ENCODE measurements around the gene MAP3K12. TPM values are rescaled to one million over a fixed set of nuclear protein-coding genes. Genes with fewer than 3 reads are reported as not detected.

MAP3K12 gene
- total and polyA plus RNA-seq, 2 of the 13 experiments (the other 11 are each of a cell fraction or from before 2014, with no cell fraction given) = 0.20 to 1.1 TPM

DNA sequence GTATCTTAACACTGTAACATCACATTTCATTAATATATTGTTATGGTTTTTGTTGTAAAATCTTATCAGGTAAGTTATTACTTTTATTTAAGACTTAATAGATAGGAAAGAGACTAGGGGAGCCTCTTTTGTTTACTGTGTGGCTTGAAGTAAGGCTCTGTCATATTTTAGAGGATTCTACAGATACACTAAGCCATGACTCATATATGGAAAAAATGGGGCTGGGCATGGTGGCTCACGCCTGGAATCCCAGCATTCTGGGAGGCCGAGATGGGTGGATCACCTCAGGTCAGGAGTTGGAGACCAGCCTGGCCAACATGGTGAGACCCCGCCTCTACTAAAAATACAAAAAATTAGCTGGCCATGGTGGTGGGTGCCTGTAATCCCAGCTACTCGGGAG is 31.7 kb upstream of the MAP3K12 start (continued):
- no peak for TF ChIP-seq PITX1 (CRISPR knock-in tag; IDR thresholded peaks at IDR 0.05)
- TF ChIP-seq, protein P1, sequence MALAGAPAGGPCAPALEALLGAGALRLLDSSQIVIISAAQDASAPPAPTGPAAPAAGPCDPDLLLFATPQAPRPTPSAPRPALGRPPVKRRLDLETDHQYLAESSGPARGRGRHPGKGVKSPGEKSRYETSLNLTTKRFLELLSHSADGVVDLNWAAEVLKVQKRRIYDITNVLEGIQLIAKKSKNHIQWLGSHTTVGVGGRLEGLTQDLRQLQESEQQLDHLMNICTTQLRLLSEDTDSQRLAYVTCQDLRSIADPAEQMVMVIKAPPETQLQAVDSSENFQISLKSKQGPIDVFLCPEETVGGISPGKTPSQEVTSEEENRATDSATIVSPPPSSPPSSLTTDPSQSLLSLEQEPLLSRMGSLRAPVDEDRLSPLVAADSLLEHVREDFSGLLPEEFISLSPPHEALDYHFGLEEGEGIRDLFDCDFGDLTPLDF (CRISPR knock-in tag; IDR thresholded peaks at IDR 0.05) = no peak

DNA sequence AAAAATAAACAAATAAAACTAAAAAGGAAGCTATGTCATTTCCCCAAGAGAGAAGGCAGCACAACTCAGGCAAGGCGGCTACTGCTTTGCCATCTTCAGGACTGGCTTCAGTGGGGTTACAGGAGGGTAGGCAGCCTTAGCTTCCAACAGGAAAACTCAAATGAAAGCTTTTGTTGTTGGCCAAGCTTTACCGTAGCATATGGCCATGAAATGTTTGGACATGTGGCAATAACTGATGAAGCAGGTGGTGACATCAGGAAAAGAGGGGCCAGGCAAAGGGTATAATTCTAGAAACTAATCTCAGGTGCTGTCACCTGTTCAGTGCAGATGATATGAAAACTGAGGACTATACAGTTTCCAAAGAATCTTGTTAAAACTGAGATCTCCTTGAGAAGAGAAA is 30.8 kb upstream of the MAP3K12 start:
- WGBS (ENCODE audit: low lambda C conversion rate) = 98% methylated on average over 2 of the region's 2 CpGs
- no peak overlapping the region for H3K9ac ChIP-seq (ENCODE audit: insufficient read depth, low read depth, low read length)
- DNase-seq (ENCODE audit: low spot score) (no peak), FAIRE-seq (no peak), ATAC-seq (no peak)
- CTCF ChIA-PET (ENCODE audit: low intra/inter-chr PET ratio, low total read pairs) = no interaction called here
- H3K4me2 ChIP-seq (ENCODE audit: low read depth, low read length) = no peak overlapping the region
- peaks cover 18 to 47% of the 10 kb centered on the region in 2 experiments; a peak in 4 of 5 replicates for H3K36me3 ChIP-seq (replicated peaks in 1 of 2; ENCODE audit: control insufficient read depth in 1 of 2, insufficient read depth in 2 of 2, low read length in 2 of 2)
- H3K27ac ChIP-seq (ENCODE audit: extremely low read length, insufficient read depth, low read length) = no peak overlapping the region
- H3K9me3 ChIP-seq (ENCODE audit: low read length) = no peaks in the 10 kb centered on the region
- H3K79me2 ChIP-seq (ENCODE audit: insufficient read depth, low read length) = no peaks in the 10 kb centered on the region
- H2AFZ ChIP-seq (ENCODE audit: low read length) = no peak overlapping the region
- no peaks in the 10 kb centered on the region for H4K20me1 ChIP-seq (ENCODE audit: insufficient read depth, low read length)
- in situ Hi-C loops (cut with HindIII; ENCODE audit: extremely low pct_ligation_motif_present, low pct_unique_long_range_greater_than_20kb) (no loop called here), intact Hi-C loops (cut with micrococcal nuclease; ENCODE audit: unreplicated experiment) (no loop called here)
- H3K27me3 ChIP-seq (ENCODE audit: control insufficient read depth in 1 of 2, insufficient read depth in 2 of 2, low read length in 2 of 2) = no peaks in the 10 kb centered on the region
- TF ChIP-seq, protein P2, sequence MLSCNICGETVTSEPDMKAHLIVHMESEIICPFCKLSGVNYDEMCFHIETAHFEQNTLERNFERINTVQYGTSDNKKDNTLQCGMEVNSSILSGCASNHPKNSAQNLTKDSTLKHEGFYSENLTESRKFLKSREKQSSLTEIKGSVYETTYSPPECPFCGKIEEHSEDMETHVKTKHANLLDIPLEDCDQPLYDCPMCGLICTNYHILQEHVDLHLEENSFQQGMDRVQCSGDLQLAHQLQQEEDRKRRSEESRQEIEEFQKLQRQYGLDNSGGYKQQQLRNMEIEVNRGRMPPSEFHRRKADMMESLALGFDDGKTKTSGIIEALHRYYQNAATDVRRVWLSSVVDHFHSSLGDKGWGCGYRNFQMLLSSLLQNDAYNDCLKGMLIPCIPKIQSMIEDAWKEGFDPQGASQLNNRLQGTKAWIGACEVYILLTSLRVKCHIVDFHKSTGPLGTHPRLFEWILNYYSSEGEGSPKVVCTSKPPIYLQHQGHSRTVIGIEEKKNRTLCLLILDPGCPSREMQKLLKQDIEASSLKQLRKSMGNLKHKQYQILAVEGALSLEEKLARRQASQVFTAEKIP (CRISPR knock-in tag; IDR thresholded peaks at IDR 0.05; ENCODE audit: borderline replicate concordance) = no peak
- TF ChIP-seq TBL1XR1 (IDR thresholded peaks at IDR 0.05; ENCODE audit: borderline replicate concordance, low read length, partially characterized antibody) (no peak), SMYD3 (CRISPR knock-in tag; IDR thresholded peaks at IDR 0.05) (no peak), RFXAP (CRISPR knock-in tag; IDR thresholded peaks at IDR 0.05; ENCODE audit: borderline replicate concordance) (no peak), SRF (IDR thresholded peaks at IDR 0.05; ENCODE audit: low read depth, low read length) (no peak), ZFP62 (CRISPR knock-in tag; IDR thresholded peaks at IDR 0.05) (no peak), FOXK1 (CRISPR knock-in tag; IDR thresholded peaks at IDR 0.05; ENCODE audit: borderline replicate concordance, low read depth) (no peak), ZNF703 (CRISPR knock-in tag; IDR thresholded peaks at IDR 0.05; ENCODE audit: borderline replicate concordance) (no peak), HMG20A (CRISPR knock-in tag; IDR thresholded peaks at IDR 0.05; ENCODE audit: borderline replicate concordance) (no peak), ZNF891 (CRISPR knock-in tag; IDR thresholded peaks at IDR 0.05) (no peak), NFATC3 (CRISPR knock-in tag; IDR thresholded peaks at IDR 0.05) (no peak), RBAK (CRISPR knock-in tag; IDR thresholded peaks at IDR 0.05) (no peak), NFE2L1 (CRISPR knock-in tag; IDR thresholded peaks at IDR 0.05; ENCODE audit: borderline replicate concordance) (no peak), ZNF350 (CRISPR knock-in tag; IDR thresholded peaks at IDR 0.05; ENCODE audit: borderline replicate concordance, low read depth) (no peak)
- POLR2A ChIA-PET = interaction anchor here (1.1 kb wide), 1 partner anchor 29 kb away, joined by 3 read pairs; the partner anchor contains the start of gene TARBP2
- no peaks in the 10 kb centered on the region for H3K4me1 ChIP-seq (ENCODE audit: insufficient read depth, low read length)
- H3K4me3 ChIP-seq (replicated peaks in 1 of 3; ENCODE audit: insufficient read depth in 1 of 3, low read depth in 2 of 3, low read length in 3 of 3) = no peak overlapping the region
- BruUV-seq (replicated peaks) = no TSS peak

Measured in HepG2 (cell line).